PC-9 (cell line): ENCODE results near the gene ALDH3A1. TPM values are rescaled to one million over a fixed set of nuclear protein-coding genes. Genes with fewer than 3 reads are reported as not detected.
"Not testable (repeated sequence)": the region's sequence is repeated elsewhere in the genome, so short reads cannot be mapped to it uniquely, and the experiment has no call there.

Experiments
- BruUV-seq: library from RNA; stranded (reverse); fragments of 400-500 nt; replicated peaks from 2 replicates; lab custom pipeline; 2021; lab: Mats Ljungman, UMichigan
- CTCF ChIA-PET: fragments of 300-600 bp; sonication (Branson Sonifier 250); formaldehyde crosslinking; loops from one replicate; lab custom pipeline; 2022; ENCODE audit warnings: antibody characterized with exemption; lab: Charles Lee
- POLR2A ChIA-PET: fragments of 300-600 bp; sonication (Branson Sonifier 250); formaldehyde crosslinking; loops from one replicate; lab custom pipeline; 2022; ENCODE audit warnings: antibody characterized with exemption; ENCODE audit not compliant: unreplicated experiment; lab: Charles Lee
- DNase-seq, 2 experiments: peaks; one replicate each; pipeline versions ENCODE4 v3.0.0 to v3.0.0-alpha.2; 2015 to 2022; ENCODE audit warnings: mixed read lengths in 1 of 2
- H2AFZ ChIP-seq: fragments of 200-600 bp; sonication (generic); 2 replicates; pipeline ENCODE4 v1.8.1; 2017; ENCODE audit warnings: antibody characterized with exemption
- H3F3A ChIP-seq: fragments of 200-600 bp; sonication (generic); 2 replicates; pipeline ENCODE4 v1.8.1; 2017; ENCODE audit warnings: antibody characterized with exemption, mild to moderate bottlenecking, low read depth; ENCODE audit not compliant: insufficient read depth
- H3K27ac ChIP-seq: fragments of 200-600 bp; sonication (generic); 2 replicates; pipeline ENCODE4 v1.6.1; 2016; ENCODE audit warnings: mixed run types
- H3K27me3 ChIP-seq: fragments of 200-600 bp; sonication (generic); 2 replicates; pipeline ENCODE4 v1.6.1; 2016; ENCODE audit warnings: low read depth, mixed run types; ENCODE audit not compliant: insufficient read depth
- H3K36me3 ChIP-seq: fragments of 200-600 bp; sonication (generic); 2 replicates; pipeline ENCODE4 v1.6.1; 2016; ENCODE audit warnings: low read depth, mixed run types
- H3K4me1 ChIP-seq: fragments of 200-600 bp; sonication (generic); replicated peaks from 2 replicates; pipeline ENCODE4 v1.6.1; 2016; ENCODE audit warnings: mixed run types; ENCODE audit not compliant: insufficient read depth
- H3K4me2 ChIP-seq: fragments of 200-600 bp; sonication (generic); 2 replicates; pipeline ENCODE4 v1.6.1; 2017; ENCODE audit warnings: mixed run types
- H3K4me3 ChIP-seq: fragments of 200-600 bp; sonication (generic); 2 replicates; pipeline ENCODE4 v1.6.1; 2016; ENCODE audit warnings: mixed run types
- H3K79me2 ChIP-seq: fragments of 200-600 bp; sonication (generic); 2 replicates; pipeline ENCODE4 v1.6.1; 2017; ENCODE audit warnings: low read depth, mixed run types
- H3K9me2 ChIP-seq: fragments of 200-600 bp; sonication (generic); 2 replicates; pipeline ENCODE4 v1.8.1; 2017; ENCODE audit warnings: mild to moderate bottlenecking; ENCODE audit not compliant: insufficient read depth
- H3K9me3 ChIP-seq: fragments of 200-600 bp; sonication (generic); 2 replicates; pipeline ENCODE4 v1.8.1; 2016; ENCODE audit warnings: low read depth; ENCODE audit not compliant: insufficient read depth
- H4K20me1 ChIP-seq: fragments of 200-600 bp; sonication (generic); 2 replicates; pipeline ENCODE4 v1.8.1; 2017; ENCODE audit not compliant: insufficient read depth
- EZH2 ChIP-seq: fragments of 200-600 bp; sonication (generic); IDR thresholded peaks from 2 replicates; pipeline ENCODE4 v1.8.0; 2017; ENCODE audit warnings: antibody characterized with exemption, low read depth
- intact Hi-C: fragments of 100-400 bp; cut with micrococcal nuclease; formaldehyde crosslinking; loops from one replicate; pipeline ENCODE4 v1.10.0; 2022; ENCODE audit not compliant: unreplicated experiment
- total RNA-seq: library from RNA; stranded (reverse); gene quantifications from 2 replicates; pipeline ENCODE4 v1.2.3, GENCODE V29; 2021
- TF ChIP-seq, protein P1 (sequence below): fragments of 200-600 bp; sonication (generic); conservative IDR thresholded peaks from 2 replicates; pipeline ENCODE4 v1.6.1; 2017; ENCODE audit warnings: mixed run types, antibody characterized with exemption, mild to moderate bottlenecking, moderate library complexity

ALDH3A1 gene
- total RNA-seq, 1 experiment from 2014 or later, result 1,620 TPM

- Histone ChIP-seq H4K20me1 (no peaks in the 10 kb centered on the region), H3K4me2 (no peak overlapping the region), H2AFZ (no peak overlapping the region), H3F3A (no peaks in the 10 kb centered on the region; the same call in 1 of the 2 replicates), H3K9me2 (no peaks in the 10 kb centered on the region), H3K79me2 (no peaks in the 10 kb centered on the region), H3K36me3 (no peaks in the 10 kb centered on the region), H3K27ac (no peak overlapping the region), H3K4me3 (no peak overlapping the region), H3K9me3 (no peaks in the 10 kb centered on the region), H3K4me1 (peaks cover 9% of the 10 kb centered on the region), H3K27me3 (no peaks in the 10 kb centered on the region)
- BruUV-seq, result no TSS peak
- DNase-seq, result no peak
- ChIA-PET CTCF (no interaction called here), POLR2A (no interaction called here)
- intact Hi-C loops, result loop anchor here (5.0 kb wide), 2 partner anchors 301 to 321 kb away; no protein-coding TSS in a partner anchor
- TF ChIP-seq, protein P1, sequence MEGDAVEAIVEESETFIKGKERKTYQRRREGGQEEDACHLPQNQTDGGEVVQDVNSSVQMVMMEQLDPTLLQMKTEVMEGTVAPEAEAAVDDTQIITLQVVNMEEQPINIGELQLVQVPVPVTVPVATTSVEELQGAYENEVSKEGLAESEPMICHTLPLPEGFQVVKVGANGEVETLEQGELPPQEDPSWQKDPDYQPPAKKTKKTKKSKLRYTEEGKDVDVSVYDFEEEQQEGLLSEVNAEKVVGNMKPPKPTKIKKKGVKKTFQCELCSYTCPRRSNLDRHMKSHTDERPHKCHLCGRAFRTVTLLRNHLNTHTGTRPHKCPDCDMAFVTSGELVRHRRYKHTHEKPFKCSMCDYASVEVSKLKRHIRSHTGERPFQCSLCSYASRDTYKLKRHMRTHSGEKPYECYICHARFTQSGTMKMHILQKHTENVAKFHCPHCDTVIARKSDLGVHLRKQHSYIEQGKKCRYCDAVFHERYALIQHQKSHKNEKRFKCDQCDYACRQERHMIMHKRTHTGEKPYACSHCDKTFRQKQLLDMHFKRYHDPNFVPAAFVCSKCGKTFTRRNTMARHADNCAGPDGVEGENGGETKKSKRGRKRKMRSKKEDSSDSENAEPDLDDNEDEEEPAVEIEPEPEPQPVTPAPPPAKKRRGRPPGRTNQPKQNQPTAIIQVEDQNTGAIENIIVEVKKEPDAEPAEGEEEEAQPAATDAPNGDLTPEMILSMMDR, result no peak
- TF ChIP-seq EZH2, result no peak
Measured at GRCh38 chr17:19768046-19768782, 20.1 kb upstream of the ALDH3A1 start.

GRCh38 chr17:19766421-19767270 is 18.5 kb upstream of the ALDH3A1 start:
- H3K9me2 ChIP-seq, result no peaks in the 10 kb centered on the region
- H2AFZ ChIP-seq, result peak overlapping the region; percentile 61; the same call in 1 of the 2 replicates
- ChIA-PET POLR2A (interaction anchor here (0.6 to 0.7 kb wide), 2 partner anchors 31 to 88 kb away, joined by 3 read pairs; no protein-coding TSS in a partner anchor), CTCF (interaction anchor here (0.5 to 1.3 kb wide), 5 partner anchors 60 to 250 kb away, joined by 3 to 6 read pairs (median 3); partner anchors contain the start of gene ALDH3A2)
- no peaks in the 10 kb centered on the region for H3K79me2 ChIP-seq
- no peaks in the 10 kb centered on the region for H4K20me1 ChIP-seq
- H3K27me3 ChIP-seq, result no peaks in the 10 kb centered on the region
- intact Hi-C loops, result loop anchor here (1.0 to 5.0 kb wide), 5 partner anchors 62 to 403 kb away; no protein-coding TSS in a partner anchor
- no peaks in the 10 kb centered on the region; the same call in 1 of the 2 replicates for H3F3A ChIP-seq
- no peak for TF ChIP-seq EZH2
- TF ChIP-seq, protein P1, result peak; percentile 98
- peaks cover 9% of the 10 kb centered on the region for H3K4me1 ChIP-seq
- H3K4me2 ChIP-seq, result 0 out of 2 replicates have a peak overlapping the region, but pooled peaks have one; percentile 14
- no peak overlapping the region for H3K4me3 ChIP-seq
- BruUV-seq, result no TSS peak
- no peaks in the 10 kb centered on the region for H3K9me3 ChIP-seq
- DNase-seq, result peak in 1 of 2 experiments; percentile 85
- H3K27ac ChIP-seq, result no peak overlapping the region
- H3K36me3 ChIP-seq, result no peaks in the 10 kb centered on the region

DNA sequence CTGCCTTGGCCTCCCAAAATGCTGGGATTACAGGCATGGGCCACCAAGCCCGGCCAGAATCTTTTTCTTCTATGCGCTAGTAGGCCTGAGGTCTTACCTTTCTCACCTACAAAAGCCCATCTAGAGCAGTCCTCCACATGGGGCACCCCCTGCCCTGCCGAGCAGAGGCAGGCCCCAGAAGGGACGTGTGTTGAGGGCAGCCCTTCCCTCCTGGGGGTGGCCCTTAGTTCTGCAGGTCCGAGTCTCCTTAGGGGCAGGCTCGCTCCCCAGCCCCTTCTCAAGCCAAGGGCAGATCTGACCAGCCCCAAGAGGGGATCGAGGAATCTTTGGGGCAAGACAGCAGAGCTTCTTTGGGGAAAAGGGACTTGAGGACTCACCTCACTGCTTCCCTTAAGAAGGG is 17.9 kb upstream of the ALDH3A1 start:
- H3K4me3 ChIP-seq, result no peak overlapping the region
- no peak for TF ChIP-seq EZH2
- TF ChIP-seq, protein P1, result no peak
- H3K27ac ChIP-seq, result no peak overlapping the region
- POLR2A ChIA-PET, result interaction anchor here (0.7 kb wide), 1 partner anchor 31 kb away, joined by 3 read pairs; no protein-coding TSS in a partner anchor
- no peak overlapping the region for H2AFZ ChIP-seq
- H3K9me3 ChIP-seq, result no peaks in the 10 kb centered on the region
- CTCF ChIA-PET, result interaction anchor here (0.7 to 1.3 kb wide), 3 partner anchors 20 to 118 kb away, joined by 3 to 5 read pairs (median 4); partner anchors contain the start of gene ALDH3A2
- no peaks in the 10 kb centered on the region for H3K79me2 ChIP-seq
- no peaks in the 10 kb centered on the region; the same call in 1 of the 2 replicates for H3F3A ChIP-seq
- no peaks in the 10 kb centered on the region for H3K36me3 ChIP-seq
- peaks cover 9% of the 10 kb centered on the region for H3K4me1 ChIP-seq
- intact Hi-C loops, result loop anchor here (1.0 to 5.0 kb wide), 5 partner anchors 62 to 403 kb away; no protein-coding TSS in a partner anchor
- H3K4me2 ChIP-seq, result no peak overlapping the region
- H3K9me2 ChIP-seq, result no peaks in the 10 kb centered on the region
- no peaks in the 10 kb centered on the region for H3K27me3 ChIP-seq
- no TSS peak for BruUV-seq
- no peak for DNase-seq
- H4K20me1 ChIP-seq, result no peaks in the 10 kb centered on the region

DNA sequence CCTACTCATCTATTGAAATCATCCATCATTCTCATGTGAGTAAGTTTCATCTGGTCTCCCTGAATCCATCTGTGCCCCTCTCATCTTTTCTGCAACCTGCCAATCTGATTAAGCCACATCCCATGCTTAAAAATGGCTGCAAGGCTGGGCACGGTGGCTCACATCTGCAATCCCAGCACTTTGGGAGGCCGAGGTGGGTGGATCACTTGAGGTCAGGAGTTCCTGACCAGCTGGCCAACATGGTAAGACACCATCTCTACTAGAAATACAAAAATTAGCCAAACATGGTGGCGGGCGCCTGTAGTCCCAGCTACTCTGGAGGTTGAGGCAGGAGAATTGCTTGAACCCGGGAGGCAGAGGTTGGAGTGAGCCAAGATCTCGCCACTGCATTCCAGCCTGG is 15.9 kb upstream of the ALDH3A1 start:
- H3K36me3 ChIP-seq, BruUV-seq, DNase-seq, H3K4me3 ChIP-seq, H3K9me3 ChIP-seq, H3K9me2 ChIP-seq, H2AFZ ChIP-seq, intact Hi-C loops, H3K4me2 ChIP-seq, H3F3A ChIP-seq, H3K27ac ChIP-seq, H3K4me1 ChIP-seq, H3K79me2 ChIP-seq, H4K20me1 ChIP-seq, H3K27me3 ChIP-seq, POLR2A ChIA-PET: not testable (repeated sequence)
- CTCF ChIA-PET, result interaction anchor here (0.6 to 1.2 kb wide), 2 partner anchors 60 to 248 kb away, joined by 5 to 6 read pairs; no protein-coding TSS in a partner anchor
